ENCODE measurements around the gene CPA1.

GRCh38 chr7:130364451-130364850 lies 15.8 kb upstream of the CPA1 start:
- TF ChIP-seq CTCF (IDR thresholded peaks at IDR 0.05; ENCODE audit: low read depth, low read length) = no peak
- no peak for TF ChIP-seq EZH2phosphoT487 (IDR thresholded peaks at IDR 0.05; ENCODE audit: low read depth)

Measured in OCI-LY3 (cell line).